D721Med (cell line): ENCODE measurements around the gene BMERB1.
"Not testable (repeated sequence)": the region's sequence is repeated elsewhere in the genome, so short reads cannot be mapped to it uniquely, and the experiment has no call there.

ENCODE experiments used
- DNase-seq: peaks from one replicate; pipeline ENCODE4 v3.0.0; 2011; ENCODE audit warnings: low spot score; ENCODE audit not compliant: insufficient read length
- FAIRE-seq: peaks from 2 replicates; lab custom pipeline; 2011; peaks lifted over from hg19 to GRCh38; lab: Jason Lieb, UNC
- CTCF ChIP-seq: IDR thresholded peaks from 2 replicates; pipeline ENCODE4 v1.5.1; 2012; ENCODE audit warnings: mild to moderate bottlenecking, control low read depth; ENCODE audit not compliant: insufficient read depth; ENCODE audit errors: missing control alignments

BMERB1 gene

GRCh38 chr16:15401972-15402371 lies 32.4 kb upstream of the BMERB1 start:
- TF ChIP-seq CTCF = no peak
- FAIRE-seq (no peak), DNase-seq (no peak)

GRCh38 chr16:15403392-15403995 lies 30.9 kb upstream of the BMERB1 start:
- TF ChIP-seq CTCF = no peak
- no peak for DNase-seq
- FAIRE-seq = no peak

GRCh38 chr16:15404091-15404490 lies 30.3 kb upstream of the BMERB1 start:
- not testable (repeated sequence) for FAIRE-seq, DNase-seq

GRCh38 chr16:15404792-15405191 lies 29.6 kb upstream of the BMERB1 start:
- DNase-seq (no peak), FAIRE-seq (no peak)
- TF ChIP-seq CTCF = no peak

GRCh38 chr16:15407756-15408155 lies 26.6 kb upstream of the BMERB1 start:
- FAIRE-seq, DNase-seq: not testable (repeated sequence)

- DNase-seq, FAIRE-seq: not testable (repeated sequence)
These were observed 24.9 kb upstream of the BMERB1 start for GRCh38 chr16:15409476-15409875.

- TF ChIP-seq CTCF = no peak
- DNase-seq (no peak), FAIRE-seq (no peak)
These were observed 18.8 kb upstream of the BMERB1 start for GRCh38 chr16:15415511-15415985.

GRCh38 chr16:15417197-15417596 lies 17.2 kb upstream of the BMERB1 start:
- no peak for FAIRE-seq

More at GRCh38 chr16:15417197-15417596, 17.2 kb upstream of the BMERB1 start:
- DNase-seq = no peak
- TF ChIP-seq CTCF = no peak
